Brain pericyte (primary cell): Measurements from ENCODE around the gene FMNL2.

Experiments
- DNase-seq: peaks from one replicate; pipeline ENCODE4 v3.0.0-alpha.2; 2012; ENCODE audit warnings: low read depth, low spot score

FMNL2 gene

GRCh38 chr2:152553518-152553917 is 218.5 kb downstream of the FMNL2 start:
- no peak for DNase-seq

- no peak for DNase-seq
Measured at GRCh38 chr2:152555048-152555447, 220.1 kb downstream of the FMNL2 start.

- no peak for DNase-seq
Measured at GRCh38 chr2:152556506-152556905, 221.5 kb downstream of the FMNL2 start.

- no peak for DNase-seq
Measured at GRCh38 chr2:152557273-152557888, 222.4 kb downstream of the FMNL2 start.

- no peak for DNase-seq
Measured at GRCh38 chr2:152558158-152558984, 223.4 kb downstream of the FMNL2 start.

- DNase-seq: no peak
Measured at GRCh38 chr2:152559008-152559407, 224.0 kb downstream of the FMNL2 start.

- no peak for DNase-seq
Measured at GRCh38 chr2:152560166-152560565, 225.2 kb downstream of the FMNL2 start.

- DNase-seq: no peak
Measured at GRCh38 chr2:152560873-152561595, 226.1 kb downstream of the FMNL2 start.

- DNase-seq: no peak
Measured at GRCh38 chr2:152562198-152562884, 227.4 kb downstream of the FMNL2 start.

- no peak for DNase-seq
Measured at GRCh38 chr2:152563764-152564163, 228.8 kb downstream of the FMNL2 start.

GRCh38 chr2:152564754-152565551 is 230.0 kb downstream of the FMNL2 start:
- DNase-seq: no peak

- DNase-seq: no peak
Measured at GRCh38 chr2:152565884-152566727, 231.1 kb downstream of the FMNL2 start.

- no peak for DNase-seq
Measured at GRCh38 chr2:152566728-152567069, 231.7 kb downstream of the FMNL2 start.

- no peak for DNase-seq
Measured at GRCh38 chr2:152568531-152568930, 233.6 kb downstream of the FMNL2 start.

- no peak for DNase-seq
Measured at GRCh38 chr2:152569186-152569585, 234.2 kb downstream of the FMNL2 start.

GRCh38 chr2:152571048-152571766 is 236.2 kb downstream of the FMNL2 start:
- no peak for DNase-seq

GRCh38 chr2:152572031-152572430 is 237.1 kb downstream of the FMNL2 start:
- DNase-seq: no peak

- no peak for DNase-seq
Measured at GRCh38 chr2:152573168-152573567, 238.2 kb downstream of the FMNL2 start.

GRCh38 chr2:152577579-152577978 is 242.6 kb downstream of the FMNL2 start:
- no peak for DNase-seq

GRCh38 chr2:152578573-152578972 is 243.6 kb downstream of the FMNL2 start:
- no peak for DNase-seq
